Adrenal gland (tissue), 12 donors: ENCODE results near the gene RHBDL1. TPM values are rescaled to one million over a fixed set of nuclear protein-coding genes. Genes with fewer than 3 reads are reported as not detected.
A peak's percentile ranks its signal among the peaks of the same experiment; 100 is the strongest.

Experiments
- DNase-seq, 7 donors: peaks; one replicate each; pipeline ENCODE4 v3.0.0-alpha.2; 2019 to 2020
- H3K27ac ChIP-seq, 5 donors: fragments of 200-600 bp; sonication (generic) in 4 of 5; 1 replicate in 3 of 5; 2 replicates in 2 of 5; pipeline versions ENCODE4 v1.5.1 to v1.8.0; 2016 to 2020; ENCODE audit warnings: mild to moderate bottlenecking in 1 of 5
- H3K27me3 ChIP-seq: fragments of 200-600 bp; 2 replicates; pipeline ENCODE4 v1.8.0; 2021
- H3K36me3 ChIP-seq, 2 donors: fragments of 200-600 bp; replicated peaks in 1 of 2; 1 replicate in 1 of 2; 2 replicates in 1 of 2; pipeline versions ENCODE4 v1.5.1 to v1.8.0; 2018 to 2022
- H3K4me1 ChIP-seq, 2 donors: fragments of 200-600 bp; replicated peaks in 1 of 2; 1 replicate in 1 of 2; 2 replicates in 1 of 2; pipeline versions ENCODE4 v1.5.1 to v1.8.0; 2018 to 2021
- H3K4me3 ChIP-seq, 4 donors: fragments of 200-600 bp; sonication (generic) in 3 of 4; one replicate each; pipeline ENCODE4 v1.5.1; 2016 to 2018
- H3K9me3 ChIP-seq, 3 donors: fragments of 200-600 bp; sonication (generic) in 1 of 3; replicated peaks in 1 of 3; 1 replicate in 2 of 3; 2 replicates in 1 of 3; pipeline versions ENCODE4 v1.5.1 to v1.8.0; 2016 to 2021
- POLR2A ChIP-seq, 2 donors: fragments of 450-650 bp; IDR thresholded peaks; one replicate each; pipeline ENCODE4 v1.6.1; 2017; ENCODE audit warnings: antibody characterized with exemption in 2 of 2, mild to moderate bottlenecking in 2 of 2, moderate library complexity in 1 of 2
- WGBS, 4 donors: extraction: QIAGEN DNeasy Blood & Tissue Kit in 2 of 4; methylation state at CpG; one replicate each; pipeline versions ENCODE4 v1.1.5 to v1.1.7; 2013 to 2017; 5-methylcytosine and 5-hydroxymethylcytosine counted together
- intact Hi-C, 2 donors: fragments of 100-400 bp; cut with DNase I; formaldehyde crosslinking; loops; one replicate each; pipeline versions ENCODE4 v1.14.1 to v1.15.0; 2022 to 2023
- polyA plus RNA-seq, 3 donors: library from polyadenylated mRNA; stranded (reverse); fragments of 200-250 nt in 2 of 3; fragments of 350-450 nt in 1 of 3; fragmentation: Illumina TruSeq in 1 of 3; extraction: RNeasy Lipid Tissue Mini Kit (QIAGEN cat#74804) in 1 of 3; gene quantifications; one replicate each; pipeline ENCODE4 v1.2.3, GENCODE V29; 2013 to 2014
- total RNA-seq, 9 donors: library from RNA; depleted of rRNA in 4 of 9; stranded (reverse); fragments of >200 nt in 4 of 9; fragments of 120-200 nt in 1 of 9; fragmentation: NEBNext Ultra II Directional in 1 of 9; extraction: Animal tissue kit (Norgen Biotek cat#: 25700) in 1 of 9; gene quantifications; one replicate each; pipeline versions ENCODE4 v1.1.0 to v1.2.4, GENCODE V29; 2013 to 2023
- TF ChIP-seq, protein P1 (sequence below), 6 experiments: fragments of 450-650 bp in 4 of 6; fragments of 200-600 bp in 2 of 6; sonication (generic) in 1 of 6; IDR thresholded peaks; 1 replicate in 5 of 6; 2 replicates in 1 of 6; pipeline versions ENCODE4 v1.5.1 to v1.8.0; 2016 to 2021; ENCODE audit warnings: antibody characterized with exemption in 6 of 6, mild to moderate bottlenecking in 2 of 6, moderate library complexity in 1 of 6
- donor health status: healthy with polysubstance abuse.
- donor health status: Bipolar disorder and iron deficiency.
- donor health status: DM: yes; HTN: yes; CAD: no.
- donor health status: DM: no; HTN: no; CAD: no.
- donor health status: DM: no; HTN: no; CAD: no.
- donor health status: DM: yes; HTN: yes; CAD: no.

RHBDL1 gene
- total and polyA plus RNA-seq, 12 donors: 0.13 to 21.1 (median 3.8) TPM

DNA sequence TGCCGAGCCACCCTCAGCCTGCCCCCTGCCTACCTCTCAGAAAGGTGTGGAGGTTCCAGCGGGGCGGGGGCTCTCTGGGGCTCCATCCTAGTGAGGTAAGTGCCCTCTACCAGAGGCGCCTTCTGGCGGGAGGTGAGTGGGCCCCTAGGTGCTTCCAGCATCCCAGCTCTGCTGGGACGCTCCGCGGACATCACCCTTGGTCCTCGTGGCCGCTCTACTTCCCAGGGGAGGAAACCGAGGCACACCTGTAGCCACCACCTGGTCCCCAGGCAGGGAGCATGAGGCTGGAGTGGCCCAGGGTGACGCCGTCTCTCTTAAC lies 32.5 kb upstream of the RHBDL1 start:
- H3K4me1 ChIP-seq: peaks cover 67 to 70% of the 10 kb centered on the region in 2 donors
- H3K9me3 ChIP-seq: no peaks in the 10 kb centered on the region
- no peak for DNase-seq
- no peak for TF ChIP-seq POLR2A (IDR thresholded peaks at IDR 0.05)
- TF ChIP-seq, protein P1, sequence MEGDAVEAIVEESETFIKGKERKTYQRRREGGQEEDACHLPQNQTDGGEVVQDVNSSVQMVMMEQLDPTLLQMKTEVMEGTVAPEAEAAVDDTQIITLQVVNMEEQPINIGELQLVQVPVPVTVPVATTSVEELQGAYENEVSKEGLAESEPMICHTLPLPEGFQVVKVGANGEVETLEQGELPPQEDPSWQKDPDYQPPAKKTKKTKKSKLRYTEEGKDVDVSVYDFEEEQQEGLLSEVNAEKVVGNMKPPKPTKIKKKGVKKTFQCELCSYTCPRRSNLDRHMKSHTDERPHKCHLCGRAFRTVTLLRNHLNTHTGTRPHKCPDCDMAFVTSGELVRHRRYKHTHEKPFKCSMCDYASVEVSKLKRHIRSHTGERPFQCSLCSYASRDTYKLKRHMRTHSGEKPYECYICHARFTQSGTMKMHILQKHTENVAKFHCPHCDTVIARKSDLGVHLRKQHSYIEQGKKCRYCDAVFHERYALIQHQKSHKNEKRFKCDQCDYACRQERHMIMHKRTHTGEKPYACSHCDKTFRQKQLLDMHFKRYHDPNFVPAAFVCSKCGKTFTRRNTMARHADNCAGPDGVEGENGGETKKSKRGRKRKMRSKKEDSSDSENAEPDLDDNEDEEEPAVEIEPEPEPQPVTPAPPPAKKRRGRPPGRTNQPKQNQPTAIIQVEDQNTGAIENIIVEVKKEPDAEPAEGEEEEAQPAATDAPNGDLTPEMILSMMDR (IDR thresholded peaks at IDR 0.05): no peak
- H3K36me3 ChIP-seq: no peaks in the 10 kb centered on the region
- WGBS, 4 donors: 61 to 69% (median 65%) methylated on average over 3 to 13 of the region's 13 CpGs
- H3K4me3 ChIP-seq: peak overlapping the region in 2 of 4 donors; percentile 43 to 97
- no peaks in the 10 kb centered on the region for H3K27me3 ChIP-seq
- intact Hi-C loops: no loop called here
- H3K27ac ChIP-seq: peak overlapping the region; percentile 85 to 100 (median 93)

- DNase-seq: no peak
- 79 to 88% (median 83%) methylated on average over 9 to 12 of the region's 12 CpGs for WGBS, 4 donors
- Histone ChIP-seq H3K9me3 (no peaks in the 10 kb centered on the region), H3K36me3 (no peaks in the 10 kb centered on the region), H3K27me3 (no peaks in the 10 kb centered on the region), H3K4me3 (no peak overlapping the region), H3K27ac (peak overlapping the region in 3 of 5 donors; percentile 68 to 95 (median 92)), H3K4me1 (peaks cover 63 to 68% of the 10 kb centered on the region in 2 donors)
- TF ChIP-seq POLR2A (IDR thresholded peaks at IDR 0.05): peak in 1 of 2 donors; percentile 2
- TF ChIP-seq, protein P1 (IDR thresholded peaks at IDR 0.05): no peak
- intact Hi-C loops: no loop called here
Measured at GRCh38 chr16:644556-644955, 30.9 kb upstream of the RHBDL1 start.

GRCh38 chr16:645852-646678 lies 29.4 kb upstream of the RHBDL1 start:
- H3K9me3 ChIP-seq: no peaks in the 10 kb centered on the region
- intact Hi-C loops: no loop called here
- no peak overlapping the region for H3K4me3 ChIP-seq
- H3K4me1 ChIP-seq: peaks cover 70 to 74% of the 10 kb centered on the region in 2 donors
- DNase-seq: peak in 6 of 7 donors; percentile 83 to 91 (median 89)
- H3K27ac ChIP-seq: peak overlapping the region; percentile 37 to 95 (median 74)
- 53 to 63% (median 61%) methylated on average over 25 to 32 of the region's 32 CpGs for WGBS, 4 donors
- no peaks in the 10 kb centered on the region for H3K27me3 ChIP-seq
- TF ChIP-seq, protein P1 (IDR thresholded peaks at IDR 0.05): no peak
- TF ChIP-seq POLR2A (IDR thresholded peaks at IDR 0.05): peak in 1 of 2 donors; percentile 36
- H3K36me3 ChIP-seq: no peaks in the 10 kb centered on the region

DNA sequence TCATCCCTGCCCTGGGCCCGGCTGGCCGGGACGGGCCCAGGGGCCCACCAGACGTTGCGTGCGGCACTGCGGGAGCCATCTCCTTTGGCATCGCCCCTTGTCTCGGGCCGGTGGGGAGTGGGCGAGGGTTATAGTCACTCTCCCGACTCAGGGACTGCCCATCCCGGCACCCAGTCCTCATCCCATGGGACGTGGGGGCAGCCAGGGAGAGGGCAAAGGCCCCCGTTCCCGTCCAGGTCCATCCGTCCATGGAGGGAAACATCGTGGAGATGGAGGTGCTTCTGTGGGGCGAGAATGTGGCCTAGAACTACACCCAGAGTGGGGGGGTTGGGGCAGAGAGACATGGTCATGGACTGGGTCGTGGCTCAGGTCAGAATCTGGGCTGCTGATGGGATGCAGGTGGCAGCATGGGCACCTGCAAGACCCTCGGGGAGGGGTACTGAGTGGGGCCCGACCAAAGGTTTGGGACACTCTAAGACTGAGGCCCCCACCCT lies 28.7 kb upstream of the RHBDL1 start:
- no peak for DNase-seq
- no peak overlapping the region for H3K4me3 ChIP-seq
- WGBS, 4 donors: 74 to 88% (median 80%) methylated on average over 14 to 22 of the region's 22 CpGs
- peak overlapping the region; percentile 37 to 95 (median 74) for H3K27ac ChIP-seq
- peaks cover 70 to 80% of the 10 kb centered on the region in 2 donors for H3K4me1 ChIP-seq
- H3K27me3 ChIP-seq: no peaks in the 10 kb centered on the region
- no peak for TF ChIP-seq POLR2A (IDR thresholded peaks at IDR 0.05)
- TF ChIP-seq, protein P1 (IDR thresholded peaks at IDR 0.05): no peak
- H3K9me3 ChIP-seq: no peaks in the 10 kb centered on the region
- intact Hi-C loops: no loop called here
- no peaks in the 10 kb centered on the region for H3K36me3 ChIP-seq
